Hepatocyte (in vitro differentiated cells): ENCODE data around the gene ASL.

Source experiments
- EZH2 ChIP-seq: fragments of 200-600 bp; sonication (generic); IDR thresholded peaks from 2 replicates; pipeline ENCODE4 v1.6.1; 2016; ENCODE audit warnings: antibody characterized with exemption, mild to moderate bottlenecking, borderline replicate concordance
- TF ChIP-seq, protein P1 (sequence below): fragments of 200-600 bp; sonication (generic); IDR thresholded peaks from 2 replicates; pipeline ENCODE4 v1.5.1; 2016; ENCODE audit warnings: antibody characterized with exemption, mild to moderate bottlenecking; ENCODE audit not compliant: poor library complexity

DNA sequence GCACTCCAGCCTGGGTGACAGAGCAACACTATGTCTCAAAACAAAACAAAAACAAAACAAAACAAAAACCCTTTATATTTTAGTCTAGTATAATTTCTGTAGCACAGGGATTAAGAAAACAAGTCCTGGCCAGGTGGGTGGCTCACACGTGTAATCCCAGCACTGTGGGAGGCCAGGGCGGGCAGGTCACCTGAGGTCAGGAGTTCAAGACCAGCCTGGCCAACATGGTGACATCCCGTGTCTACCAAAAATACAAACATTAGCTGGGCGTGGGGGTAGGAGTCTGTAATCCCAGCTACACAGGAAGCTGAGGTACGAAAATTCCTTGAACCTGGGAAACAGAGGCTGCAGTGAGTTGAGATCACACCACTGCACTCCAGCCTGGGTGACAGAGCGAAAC, 23.2 kb upstream of the ASL start:
- TF ChIP-seq, protein P1, sequence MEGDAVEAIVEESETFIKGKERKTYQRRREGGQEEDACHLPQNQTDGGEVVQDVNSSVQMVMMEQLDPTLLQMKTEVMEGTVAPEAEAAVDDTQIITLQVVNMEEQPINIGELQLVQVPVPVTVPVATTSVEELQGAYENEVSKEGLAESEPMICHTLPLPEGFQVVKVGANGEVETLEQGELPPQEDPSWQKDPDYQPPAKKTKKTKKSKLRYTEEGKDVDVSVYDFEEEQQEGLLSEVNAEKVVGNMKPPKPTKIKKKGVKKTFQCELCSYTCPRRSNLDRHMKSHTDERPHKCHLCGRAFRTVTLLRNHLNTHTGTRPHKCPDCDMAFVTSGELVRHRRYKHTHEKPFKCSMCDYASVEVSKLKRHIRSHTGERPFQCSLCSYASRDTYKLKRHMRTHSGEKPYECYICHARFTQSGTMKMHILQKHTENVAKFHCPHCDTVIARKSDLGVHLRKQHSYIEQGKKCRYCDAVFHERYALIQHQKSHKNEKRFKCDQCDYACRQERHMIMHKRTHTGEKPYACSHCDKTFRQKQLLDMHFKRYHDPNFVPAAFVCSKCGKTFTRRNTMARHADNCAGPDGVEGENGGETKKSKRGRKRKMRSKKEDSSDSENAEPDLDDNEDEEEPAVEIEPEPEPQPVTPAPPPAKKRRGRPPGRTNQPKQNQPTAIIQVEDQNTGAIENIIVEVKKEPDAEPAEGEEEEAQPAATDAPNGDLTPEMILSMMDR: no peak
- no peak for TF ChIP-seq EZH2
